Body of pancreas (tissue), 4 donors: ENCODE data around the gene SPAM1. TPM values are rescaled to one million over a fixed set of nuclear protein-coding genes. Genes with fewer than 3 reads are reported as not detected.

ENCODE experiments used
- ATAC-seq: fragments of 150-250 bp; one replicate; pipeline ENCODE4 v1.9.1; 2016
- DNase-seq, 4 donors: peaks; one replicate each; pipeline ENCODE4 v3.0.0-alpha.2; 2019
- H3K27ac ChIP-seq, 4 donors: fragments of 200-600 bp; sonication (generic); 1 replicate in 3 of 4; 2 replicates in 1 of 4; pipeline versions ENCODE4 v1.5.1 to v1.6.1; 2016 to 2019; ENCODE audit warnings: mild to moderate bottlenecking in 1 of 4, mixed read lengths in 1 of 4, moderate library complexity in 1 of 4
- H3K27me3 ChIP-seq, 2 donors: fragments of 200-600 bp; sonication (generic); one replicate each; pipeline ENCODE4 v1.6.0; 2016; ENCODE audit warnings: mild to moderate bottlenecking in 1 of 2
- H3K36me3 ChIP-seq, 2 donors: fragments of 200-600 bp; sonication (generic); replicated peaks in 1 of 2; 2 replicates each; pipeline ENCODE4 v1.5.1; 2016; ENCODE audit warnings: low read depth in 2 of 2; ENCODE audit not compliant: insufficient read depth in 1 of 2
- H3K4me1 ChIP-seq: fragments of 200-600 bp; sonication (generic); one replicate; pipeline ENCODE4 v1.6.0; 2016
- H3K4me3 ChIP-seq, 2 donors: fragments of 200-600 bp; sonication (generic); 1 replicate in 1 of 2; 2 replicates in 1 of 2; pipeline ENCODE4 v1.5.1; 2016 to 2019
- H3K9me3 ChIP-seq, 3 donors: fragments of 200-600 bp; sonication (generic); 1 replicate in 2 of 3; 2 replicates in 1 of 3; pipeline ENCODE4 v1.5.1; 2016
- POLR2A ChIP-seq, 3 donors: fragments of 450-650 bp; IDR thresholded peaks; one replicate each; pipeline ENCODE4 v1.6.1; 2016; ENCODE audit warnings: antibody characterized with exemption in 3 of 3, mild to moderate bottlenecking in 2 of 3
- WGBS, 2 donors: methylation state at CpG; one replicate each; pipeline ENCODE4 v1.1.5; 2017; 5-methylcytosine and 5-hydroxymethylcytosine counted together
- intact Hi-C: fragments of 100-400 bp; cut with DNase I; formaldehyde crosslinking; loops from one replicate; pipeline ENCODE4 v1.15.1; 2023
- total RNA-seq, 2 donors: library from RNA; depleted of rRNA; stranded (reverse); fragments of >200 nt; gene quantifications; one replicate each; pipeline ENCODE4 v1.1.0, GENCODE V29; 2016
- TF ChIP-seq, protein P1 (sequence below), 7 experiments: fragments of 450-650 bp in 4 of 7; fragments of 200-600 bp in 3 of 7; sonication (generic) in 3 of 7; IDR thresholded peaks; one replicate each; pipeline ENCODE4 v1.5.1; 2016 to 2019; ENCODE audit warnings: antibody characterized with exemption in 7 of 7

The SPAM1 gene
- total RNA-seq, 2 donors from 2014 or later: not detected

DNA sequence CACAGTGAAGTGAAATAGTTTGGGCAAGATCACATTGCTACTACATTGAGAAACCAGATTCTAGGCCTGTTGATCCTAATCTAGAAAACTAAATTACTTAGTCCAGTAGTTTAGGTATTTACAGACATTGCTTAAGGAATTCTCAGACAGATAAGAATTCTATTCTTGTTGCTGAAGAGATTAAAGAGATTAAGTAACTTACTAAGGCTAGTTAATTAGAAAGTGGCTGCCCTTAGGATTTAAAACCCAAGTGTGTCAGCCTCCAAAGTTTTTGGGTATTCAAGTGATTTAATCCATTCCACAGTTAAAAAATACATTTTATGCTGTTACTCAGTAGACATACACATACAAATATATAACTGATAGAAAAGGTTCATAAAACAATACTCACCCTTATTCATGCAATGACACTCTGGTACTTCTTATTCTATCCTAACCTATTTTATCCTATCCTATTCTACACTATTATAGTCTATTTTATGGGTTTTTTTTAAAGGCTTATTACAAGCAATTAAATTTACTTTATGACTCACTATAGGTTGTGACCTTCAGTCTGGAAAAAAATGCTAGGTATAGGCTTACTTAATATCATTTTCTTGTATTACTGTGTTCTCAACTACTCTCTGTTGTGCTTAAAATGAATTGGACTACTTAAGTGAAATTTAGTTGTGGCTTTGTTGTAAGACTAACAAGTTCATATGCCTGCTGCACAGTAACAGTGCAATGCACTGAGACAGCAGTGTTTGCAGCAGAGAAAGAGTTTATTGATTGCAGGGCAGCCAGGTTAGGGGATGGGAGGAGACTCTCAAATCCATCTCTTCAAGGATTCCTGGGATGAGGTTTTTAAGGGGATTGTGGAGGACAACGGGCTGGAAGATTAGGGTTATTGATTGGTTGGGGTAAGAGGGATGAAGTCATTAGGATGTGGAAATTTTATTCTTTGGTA, 10.7 kb downstream of the SPAM1 start:
- DNase-seq (no peak), ATAC-seq (no peak)
- Histone ChIP-seq H3K27me3 (no peaks in the 10 kb centered on the region), H3K4me1 (no peaks in the 10 kb centered on the region), H3K9me3 (no peaks in the 10 kb centered on the region), H3K4me3 (no peak overlapping the region), H3K36me3 (no peaks in the 10 kb centered on the region), H3K27ac (no peak overlapping the region)
- intact Hi-C loops: no loop called here
- WGBS, 2 donors: 33 to 56% methylated on average over 1 of the region's 1 CpG
- TF ChIP-seq, protein P1, sequence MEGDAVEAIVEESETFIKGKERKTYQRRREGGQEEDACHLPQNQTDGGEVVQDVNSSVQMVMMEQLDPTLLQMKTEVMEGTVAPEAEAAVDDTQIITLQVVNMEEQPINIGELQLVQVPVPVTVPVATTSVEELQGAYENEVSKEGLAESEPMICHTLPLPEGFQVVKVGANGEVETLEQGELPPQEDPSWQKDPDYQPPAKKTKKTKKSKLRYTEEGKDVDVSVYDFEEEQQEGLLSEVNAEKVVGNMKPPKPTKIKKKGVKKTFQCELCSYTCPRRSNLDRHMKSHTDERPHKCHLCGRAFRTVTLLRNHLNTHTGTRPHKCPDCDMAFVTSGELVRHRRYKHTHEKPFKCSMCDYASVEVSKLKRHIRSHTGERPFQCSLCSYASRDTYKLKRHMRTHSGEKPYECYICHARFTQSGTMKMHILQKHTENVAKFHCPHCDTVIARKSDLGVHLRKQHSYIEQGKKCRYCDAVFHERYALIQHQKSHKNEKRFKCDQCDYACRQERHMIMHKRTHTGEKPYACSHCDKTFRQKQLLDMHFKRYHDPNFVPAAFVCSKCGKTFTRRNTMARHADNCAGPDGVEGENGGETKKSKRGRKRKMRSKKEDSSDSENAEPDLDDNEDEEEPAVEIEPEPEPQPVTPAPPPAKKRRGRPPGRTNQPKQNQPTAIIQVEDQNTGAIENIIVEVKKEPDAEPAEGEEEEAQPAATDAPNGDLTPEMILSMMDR (IDR thresholded peaks at IDR 0.05): no peak
- no peak for TF ChIP-seq POLR2A (IDR thresholded peaks at IDR 0.05)

DNA sequence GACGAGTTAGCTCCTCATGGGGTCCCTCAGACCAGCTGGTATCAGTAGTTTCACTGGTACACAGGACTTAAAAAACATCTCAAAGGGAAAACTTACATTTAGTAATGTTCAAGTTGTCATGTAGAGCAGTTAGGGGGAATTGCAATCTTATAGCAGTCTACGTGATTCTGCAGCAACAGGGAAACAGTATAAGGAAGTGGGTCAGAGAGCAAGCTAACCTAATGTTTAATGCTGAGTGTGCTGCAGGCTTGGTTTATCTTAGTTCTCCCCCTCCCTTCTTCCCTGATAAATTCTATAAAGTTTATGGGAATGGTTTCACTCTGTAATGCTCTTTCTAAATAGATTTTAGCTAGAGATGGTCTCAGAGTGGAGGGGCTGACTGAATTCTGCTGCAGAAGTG, 11.3 kb downstream of the SPAM1 start:
- intact Hi-C loops: no loop called here
- Histone ChIP-seq H3K4me1 (no peaks in the 10 kb centered on the region), H3K9me3 (no peaks in the 10 kb centered on the region), H3K36me3 (no peaks in the 10 kb centered on the region), H3K4me3 (no peak overlapping the region), H3K27me3 (no peaks in the 10 kb centered on the region), H3K27ac (no peak overlapping the region)
- ATAC-seq (no peak), DNase-seq (no peak)
- TF ChIP-seq, protein P1 (IDR thresholded peaks at IDR 0.05): no peak
- TF ChIP-seq POLR2A (IDR thresholded peaks at IDR 0.05): no peak
- 65 to 69% methylated on average over 2 of the region's 2 CpGs for WGBS, 2 donors

DNA sequence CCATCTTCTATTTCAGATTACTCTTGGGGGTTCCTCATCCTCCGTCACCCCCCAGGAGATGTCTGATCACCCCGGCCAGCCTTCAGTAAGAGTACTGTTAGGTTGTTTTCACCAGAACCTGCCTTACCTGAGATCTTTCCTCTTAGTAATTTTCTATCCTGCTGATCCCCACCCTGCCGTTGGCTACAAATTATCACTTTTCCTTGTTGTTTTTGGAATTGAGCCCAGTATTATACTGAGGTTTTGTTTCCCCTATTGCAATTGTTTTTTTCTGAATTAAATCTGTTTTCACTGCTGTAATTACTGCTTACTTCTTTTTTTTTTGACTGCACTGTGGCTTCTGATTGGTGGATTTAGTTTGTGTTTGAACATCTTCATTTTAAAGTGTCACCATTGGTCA, 14.7 kb downstream of the SPAM1 start:
- WGBS, 2 donors: 61 to 71% methylated on average over 2 to 3 of the region's 3 CpGs
- Histone ChIP-seq H3K9me3 (no peaks in the 10 kb centered on the region), H3K27ac (no peak overlapping the region), H3K4me1 (no peaks in the 10 kb centered on the region), H3K4me3 (no peak overlapping the region), H3K27me3 (no peaks in the 10 kb centered on the region), H3K36me3 (no peaks in the 10 kb centered on the region)
- intact Hi-C loops: no loop called here
- DNase-seq: no peak
- no peak for TF ChIP-seq POLR2A (IDR thresholded peaks at IDR 0.05)
- TF ChIP-seq, protein P1 (IDR thresholded peaks at IDR 0.05): no peak
- no peak for ATAC-seq

DNA sequence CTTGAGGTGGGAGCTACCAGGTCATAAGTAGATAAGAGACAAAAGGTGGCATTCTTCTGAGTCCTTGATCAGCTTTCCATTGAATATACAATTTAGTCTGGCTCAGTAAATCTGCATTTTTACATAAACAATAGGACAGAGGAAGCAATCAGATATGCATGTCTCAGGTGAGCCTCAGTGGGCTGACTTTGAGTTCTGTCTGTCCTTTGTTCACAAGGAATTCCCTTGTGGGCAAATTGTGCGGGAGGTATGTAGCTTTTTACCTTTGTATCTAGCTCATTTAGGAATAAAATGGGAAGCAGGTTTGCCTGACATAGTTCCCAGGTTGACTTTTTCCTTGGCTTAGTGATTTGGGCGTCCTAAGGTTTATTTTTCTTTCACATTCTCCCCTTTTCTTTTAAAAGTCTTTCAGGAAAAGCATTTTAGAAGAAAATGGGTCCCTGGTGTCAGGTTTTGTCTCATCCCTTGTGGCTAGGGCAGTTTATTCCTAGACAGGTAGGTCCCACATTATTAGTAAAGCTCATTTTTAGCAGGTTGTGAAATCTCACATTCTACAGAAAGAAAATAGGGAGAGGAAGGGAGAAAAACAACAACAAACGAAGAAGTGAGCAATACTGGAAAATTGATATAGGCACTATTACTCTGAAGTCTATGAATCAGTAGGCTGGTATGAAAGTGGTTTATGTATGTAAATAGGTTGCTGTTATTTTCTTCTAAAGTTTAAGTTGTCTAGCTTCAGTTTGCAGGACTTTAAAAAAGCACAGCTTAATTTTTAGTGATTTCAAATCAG, 16.5 kb downstream of the SPAM1 start:
- intact Hi-C loops: no loop called here
- Histone ChIP-seq H3K27ac (no peak overlapping the region), H3K9me3 (no peaks in the 10 kb centered on the region), H3K4me3 (no peak overlapping the region), H3K4me1 (no peaks in the 10 kb centered on the region), H3K27me3 (no peaks in the 10 kb centered on the region), H3K36me3 (no peaks in the 10 kb centered on the region)
- 53 to 56% methylated on average over 3 of the region's 3 CpGs for WGBS, 2 donors
- no peak for TF ChIP-seq POLR2A (IDR thresholded peaks at IDR 0.05)
- TF ChIP-seq, protein P1 (IDR thresholded peaks at IDR 0.05): no peak
- no peak for ATAC-seq
- DNase-seq: no peak
